ENCODE results near the gene DNAH11. TPM values are rescaled to one million over a fixed set of nuclear protein-coding genes. Genes with fewer than 3 reads are reported as not detected.

Gene DNAH11
- total RNA-seq, 8 experiments from 2014 or later, result 1.3 to 18.1 (median 2.4) TPM

GRCh38 chr7:21749378-21749777 lies 206.5 kb downstream of the DNAH11 start:
- no peak overlapping the region for H3K27ac ChIP-seq
- H3K4me3 ChIP-seq, result no peak overlapping the region
- 49 to 100% (median 80%) methylated on average over 1 to 9 of the region's 9 CpGs; no CpG with 5 or more reads in 1 of the 10 experiments for WGBS, 10 experiments
- ATAC-seq (replicated peaks in 6 of 8), result no peak
- in situ Hi-C loops (cut with MboI; ENCODE audit: low pct_unique_long_range_greater_than_20kb in 2 of 9, low sequenced_read_pairs in 9 of 9, unreplicated experiment in 9 of 9), result no loop called here
- no peaks in the 10 kb centered on the region for H3K4me1 ChIP-seq (replicated peaks in 1 of 2)

DNA sequence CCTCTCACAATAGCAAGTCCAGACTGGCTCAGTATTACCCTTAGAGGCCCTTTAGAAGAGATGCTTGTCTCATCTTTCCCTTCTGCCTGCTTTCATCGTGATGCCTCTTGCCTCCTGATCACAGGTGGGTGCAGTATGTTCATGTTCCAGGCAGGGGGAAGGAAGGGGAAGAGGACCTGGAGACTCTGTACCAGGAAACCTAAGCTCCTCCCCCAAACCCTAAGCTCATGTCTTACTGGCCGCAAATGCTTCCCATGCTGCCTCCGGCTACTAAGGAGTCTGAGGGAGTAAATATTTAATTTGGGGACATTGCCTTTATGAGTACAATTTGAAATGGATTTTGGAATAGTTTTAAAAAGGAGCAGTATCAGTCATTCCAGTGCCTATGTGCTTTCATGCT lies 210.2 kb downstream of the DNAH11 start:
- no peak for ATAC-seq (replicated peaks in 6 of 8)
- in situ Hi-C loops (cut with MboI; ENCODE audit: low pct_unique_long_range_greater_than_20kb in 2 of 9, low sequenced_read_pairs in 9 of 9, unreplicated experiment in 9 of 9), result loop anchor here in 5 of 9 experiments (25.0 kb wide), 2 partner anchors 491 to 966 kb away; partner anchors contain the start of gene SP8 (in 4 of the 5)
- Histone ChIP-seq H3K4me3 (no peak overlapping the region), H3K27ac (no peak overlapping the region), H3K4me1 (replicated peaks in 1 of 2) (no peaks in the 10 kb centered on the region)
- 44 to 100% (median 80%) methylated on average over 1 to 3 of the region's 3 CpGs; no CpG with 5 or more reads in 2 of the 10 experiments for WGBS, 10 experiments

- in situ Hi-C loops (cut with MboI; ENCODE audit: low pct_unique_long_range_greater_than_20kb in 2 of 9, low sequenced_read_pairs in 9 of 9, unreplicated experiment in 9 of 9), result loop anchor here in 5 of 9 experiments (25.0 kb wide), 2 partner anchors 493 to 968 kb away; partner anchors contain the start of gene SP8 (in 4 of the 5)
- no peak for ATAC-seq (replicated peaks in 6 of 8)
- Histone ChIP-seq H3K4me1 (replicated peaks in 1 of 2) (no peaks in the 10 kb centered on the region), H3K4me3 (no peak overlapping the region), H3K27ac (no peak overlapping the region)
- WGBS, 10 experiments, result 0 to 71% (median 46%) methylated on average over 1 to 3 of the region's 3 CpGs; no CpG with 5 or more reads in 3 of the 10 experiments
Measured at GRCh38 chr7:21754963-21755362, 212.1 kb downstream of the DNAH11 start.

GRCh38 chr7:21757537-21758282 lies 214.9 kb downstream of the DNAH11 start:
- ATAC-seq (replicated peaks in 6 of 8), result no peak
- H3K4me1 ChIP-seq (replicated peaks in 1 of 2), result no peaks in the 10 kb centered on the region
- H3K4me3 ChIP-seq, result no peak overlapping the region
- H3K27ac ChIP-seq, result no peak overlapping the region
- in situ Hi-C loops (cut with MboI; ENCODE audit: low pct_unique_long_range_greater_than_20kb in 2 of 9, low sequenced_read_pairs in 9 of 9, unreplicated experiment in 9 of 9), result loop anchor here in 5 of 9 experiments (25.0 kb wide), 2 partner anchors 495 to 970 kb away; partner anchors contain the start of gene SP8 (in 4 of the 5)
- WGBS, 10 experiments, result 3 to 93% (median 65%) methylated on average over 3 to 11 of the region's 11 CpGs

DNA sequence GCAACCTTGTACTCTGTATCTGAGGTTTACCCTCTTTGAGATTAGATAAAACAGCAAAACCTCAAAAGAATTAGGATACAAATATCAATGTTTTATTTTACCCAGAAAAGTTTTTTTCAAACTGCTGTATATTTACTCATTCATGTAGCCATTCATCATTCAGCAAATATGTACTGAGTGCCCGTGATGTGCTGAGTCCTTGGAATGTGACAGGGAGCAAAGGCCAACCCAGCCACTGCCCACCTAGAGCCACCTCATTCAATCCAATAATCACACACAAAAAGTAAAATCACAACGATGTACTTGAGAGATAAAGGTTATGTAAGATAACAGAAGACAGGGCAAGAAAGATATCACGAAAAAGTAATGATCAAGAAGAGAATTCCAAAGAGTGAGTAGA lies 215.4 kb downstream of the DNAH11 start:
- H3K27ac ChIP-seq, result no peak overlapping the region
- no peak for ATAC-seq (replicated peaks in 6 of 8)
- in situ Hi-C loops (cut with MboI; ENCODE audit: low pct_unique_long_range_greater_than_20kb in 2 of 9, low sequenced_read_pairs in 9 of 9, unreplicated experiment in 9 of 9), result loop anchor here in 5 of 9 experiments (25.0 kb wide), 2 partner anchors 496 to 971 kb away; partner anchors contain the start of gene SP8 (in 4 of the 5)
- no peaks in the 10 kb centered on the region for H3K4me1 ChIP-seq (replicated peaks in 1 of 2)
- WGBS, 10 experiments, result 0 to 94% (median 63%) methylated on average over 1 to 3 of the region's 3 CpGs; no CpG with 5 or more reads in 1 of the 10 experiments
- no peak overlapping the region for H3K4me3 ChIP-seq

DNA sequence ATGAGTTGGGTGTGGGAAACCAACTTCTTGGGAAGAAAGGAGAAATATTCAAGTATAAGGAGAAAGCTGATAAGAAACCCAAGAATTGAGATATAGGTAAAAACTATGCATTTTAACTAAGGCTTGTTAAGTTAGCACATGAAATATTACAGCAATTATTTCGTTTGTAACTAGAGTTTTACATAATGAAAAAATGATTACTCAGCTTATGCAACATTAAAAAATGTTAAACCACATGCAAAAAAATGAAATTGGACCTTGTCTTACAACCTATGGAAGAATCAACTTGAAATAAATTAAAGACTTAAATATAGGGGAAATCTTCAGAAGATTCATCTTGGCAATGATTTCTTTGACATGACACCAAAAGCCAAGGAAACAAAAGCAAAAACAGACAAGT lies 219.6 kb downstream of the DNAH11 start:
- Histone ChIP-seq H3K4me1 (replicated peaks in 1 of 2) (peaks cover 8% of the 10 kb centered on the region in 2 donors), H3K27ac (no peak overlapping the region), H3K4me3 (no peak overlapping the region)
- no peak for ATAC-seq (replicated peaks in 6 of 8)
- in situ Hi-C loops (cut with MboI; ENCODE audit: low pct_unique_long_range_greater_than_20kb in 2 of 9, low sequenced_read_pairs in 9 of 9, unreplicated experiment in 9 of 9), result loop anchor here in 6 of 9 experiments (10.0 to 25.0 kb wide), 3 partner anchors 498 to 975 kb away; partner anchors contain the start of gene SP8 (in 4 of the 6)
- WGBS, 10 experiments, result 0 to 100% (median 60%) methylated on average over 1 of the region's 1 CpG

- ATAC-seq (replicated peaks in 6 of 8), result peak in 1 of 8 experiments; percentile 59
- peaks cover 8% of the 10 kb centered on the region in 2 donors for H3K4me1 ChIP-seq (replicated peaks in 1 of 2)
- in situ Hi-C loops (cut with MboI; ENCODE audit: low pct_unique_long_range_greater_than_20kb in 2 of 9, low sequenced_read_pairs in 9 of 9, unreplicated experiment in 9 of 9), result loop anchor here in 6 of 9 experiments (10.0 to 25.0 kb wide), 3 partner anchors 499 to 977 kb away; partner anchors contain the start of gene SP8 (in 4 of the 6)
- H3K27ac ChIP-seq, result no peak overlapping the region
- 8 to 100% (median 83%) methylated on average over 1 to 4 of the region's 4 CpGs; no CpG with 5 or more reads in 1 of the 10 experiments for WGBS, 10 experiments
- no peak overlapping the region for H3K4me3 ChIP-seq
Measured at GRCh38 chr7:21763818-21764217, 221.0 kb downstream of the DNAH11 start.

DNA sequence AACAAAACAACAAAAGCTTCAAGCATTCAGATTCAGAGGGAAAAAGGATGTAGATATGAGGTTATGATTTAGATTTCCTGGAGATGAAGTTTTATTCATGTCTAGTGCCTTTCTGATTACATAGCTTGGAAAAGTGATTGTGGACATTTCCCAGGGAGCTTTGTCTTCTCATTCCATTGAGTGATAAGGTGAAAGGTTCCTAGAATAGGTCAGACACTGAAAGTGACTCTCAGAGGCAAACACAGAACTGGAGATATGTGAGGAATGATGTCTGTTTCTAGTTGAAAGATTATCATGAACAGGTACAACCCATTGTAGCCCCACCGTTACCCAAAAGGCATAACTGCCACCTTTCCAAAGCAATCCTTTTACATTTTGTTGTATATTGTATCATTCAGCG lies 223.4 kb downstream of the DNAH11 start:
- 6 to 100% (median 71%) methylated on average over 1 to 2 of the region's 2 CpGs; no CpG with 5 or more reads in 1 of the 10 experiments for WGBS, 10 experiments
- ATAC-seq (replicated peaks in 6 of 8), result no peak
- Histone ChIP-seq H3K4me1 (replicated peaks in 1 of 2) (peaks cover 9 to 10% of the 10 kb centered on the region in 2 donors), H3K27ac (no peak overlapping the region), H3K4me3 (no peak overlapping the region)
- in situ Hi-C loops (cut with MboI; ENCODE audit: low pct_unique_long_range_greater_than_20kb in 2 of 9, low sequenced_read_pairs in 9 of 9, unreplicated experiment in 9 of 9), result loop anchor here in 6 of 9 experiments (10.0 to 25.0 kb wide), 3 partner anchors 501 to 979 kb away; partner anchors contain the start of gene SP8 (in 4 of the 6)

GRCh38 chr7:21767300-21767900 lies 224.6 kb downstream of the DNAH11 start:
- ATAC-seq (replicated peaks in 6 of 8), result peak; percentile 72 to 100 (median 82)
- in situ Hi-C loops (cut with MboI; ENCODE audit: low pct_unique_long_range_greater_than_20kb in 2 of 9, low sequenced_read_pairs in 9 of 9, unreplicated experiment in 9 of 9), result loop anchor here in 6 of 9 experiments (10.0 to 25.0 kb wide), 3 partner anchors 503 to 980 kb away; partner anchors contain the start of gene SP8 (in 4 of the 6)
- Histone ChIP-seq H3K4me3 (no peak overlapping the region), H3K27ac (no peak overlapping the region), H3K4me1 (replicated peaks in 1 of 2) (peaks cover 16 to 21% of the 10 kb centered on the region in 2 donors)
- 0 to 100% (median 35%) methylated on average over 1 to 6 of the region's 6 CpGs; no CpG with 5 or more reads in 1 of the 10 experiments for WGBS, 10 experiments

- ATAC-seq (replicated peaks in 6 of 8), result no peak
- Histone ChIP-seq H3K27ac (no peak overlapping the region), H3K4me3 (no peak overlapping the region), H3K4me1 (replicated peaks in 1 of 2) (peaks cover 20 to 29% of the 10 kb centered on the region in 2 donors)
- in situ Hi-C loops (cut with MboI; ENCODE audit: low pct_unique_long_range_greater_than_20kb in 2 of 9, low sequenced_read_pairs in 9 of 9, unreplicated experiment in 9 of 9), result loop anchor here in 6 of 9 experiments (10.0 to 25.0 kb wide), 3 partner anchors 503 to 981 kb away; partner anchors contain the start of gene SP8 (in 4 of the 6)
- WGBS, 10 experiments, result 0 to 69% (median 49%) methylated on average over 1 to 5 of the region's 5 CpGs; no CpG with 5 or more reads in 1 of the 10 experiments
Measured at GRCh38 chr7:21768279-21768678, 225.4 kb downstream of the DNAH11 start.

- WGBS, 10 experiments, result 0 to 100% (median 66%) methylated on average over 1 to 5 of the region's 5 CpGs
- H3K4me1 ChIP-seq (replicated peaks in 1 of 2), result peaks cover 18 to 26% of the 10 kb centered on the region in 2 donors
- H3K4me3 ChIP-seq, result no peak overlapping the region
- in situ Hi-C loops (cut with MboI; ENCODE audit: low pct_unique_long_range_greater_than_20kb in 2 of 9, low sequenced_read_pairs in 9 of 9, unreplicated experiment in 9 of 9), result loop anchor here in 5 of 9 experiments (25.0 kb wide), 2 partner anchors 509 to 984 kb away; partner anchors contain the start of gene SP8 (in 4 of the 5)
- H3K27ac ChIP-seq, result no peak overlapping the region
- ATAC-seq (replicated peaks in 6 of 8), result no peak
Measured at GRCh38 chr7:21771266-21771665, 228.4 kb downstream of the DNAH11 start.

- Histone ChIP-seq H3K27ac (no peak overlapping the region), H3K4me1 (replicated peaks in 1 of 2) (peaks cover 17 to 26% of the 10 kb centered on the region in 2 donors), H3K4me3 (no peak overlapping the region)
- in situ Hi-C loops (cut with MboI; ENCODE audit: low pct_unique_long_range_greater_than_20kb in 2 of 9, low sequenced_read_pairs in 9 of 9, unreplicated experiment in 9 of 9), result loop anchor here in 5 of 9 experiments (25.0 kb wide), 2 partner anchors 510 to 985 kb away; partner anchors contain the start of gene SP8 (in 4 of the 5)
- WGBS, 10 experiments, result 0 to 24% (median 0%) methylated on average over 1 to 4 of the region's 5 CpGs
- ATAC-seq (replicated peaks in 6 of 8), result peak in 6 of 8 experiments; percentile 38 to 80 (median 80)
Measured at GRCh38 chr7:21771906-21772610, 229.2 kb downstream of the DNAH11 start.
